Astrocyte of the hippocampus (primary cell): ENCODE data around the gene NUBP2.

Experiments
- DNase-seq: peaks from one replicate; pipeline ENCODE4 v3.0.0; 2011; ENCODE audit warnings: low read depth, low spot score

The NUBP2 gene

DNA sequence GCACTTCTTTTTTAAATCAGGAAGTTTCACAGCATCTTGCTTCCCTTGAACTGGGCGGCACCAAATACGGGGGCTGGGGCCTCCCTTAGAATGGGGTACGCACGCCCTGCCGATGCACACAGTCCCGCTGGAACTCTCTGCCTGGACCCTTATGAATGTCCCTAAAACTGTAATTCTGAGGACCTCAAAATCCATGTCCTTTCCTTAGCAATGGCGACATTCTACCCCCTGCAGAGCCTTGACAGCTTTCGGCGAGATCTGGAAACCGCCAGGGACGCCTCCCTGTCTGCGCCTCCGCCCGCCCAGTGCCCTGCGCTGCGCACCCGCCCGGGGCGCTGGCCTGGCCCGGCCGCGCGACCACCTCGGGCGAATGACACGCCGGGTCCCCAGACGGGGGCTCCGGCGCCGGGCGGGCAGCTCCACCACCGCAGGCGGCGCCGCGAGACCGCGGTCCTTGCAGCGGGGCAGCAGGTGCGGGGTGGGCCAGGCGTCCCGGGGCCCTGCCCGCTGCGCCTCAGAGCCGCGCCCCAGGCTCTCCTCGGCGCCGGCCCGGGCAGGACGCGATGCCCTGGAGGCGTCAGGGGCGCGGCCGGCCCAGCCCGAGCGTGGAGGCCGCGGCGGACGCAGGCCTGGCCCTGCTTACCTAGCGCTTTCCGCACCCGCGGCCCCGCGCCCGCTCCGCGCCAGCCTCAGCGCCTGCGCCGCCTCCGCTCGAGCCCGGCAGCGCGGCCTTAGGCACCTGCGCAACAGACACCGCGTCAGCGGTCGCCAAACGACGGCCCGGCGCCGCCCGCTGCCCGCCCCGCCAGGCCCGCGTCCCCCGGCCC lies 43.3 kb downstream of the NUBP2 start:
- DNase-seq, result no peak

- DNase-seq, result peak; percentile 99
These were observed 44.2 kb downstream of the NUBP2 start, which contains the start of the genes FAHD1 and HAGH for GRCh38 chr16:1826691-1827573. Gene FAHD1 (plus strand): TSS chr16:1827206. CDS start chr16:1827239, 33 bp downstream. Gene HAGH (minus strand): TSS chr16:1826825. CDS start chr16:1826787, 38 bp downstream.

DNA sequence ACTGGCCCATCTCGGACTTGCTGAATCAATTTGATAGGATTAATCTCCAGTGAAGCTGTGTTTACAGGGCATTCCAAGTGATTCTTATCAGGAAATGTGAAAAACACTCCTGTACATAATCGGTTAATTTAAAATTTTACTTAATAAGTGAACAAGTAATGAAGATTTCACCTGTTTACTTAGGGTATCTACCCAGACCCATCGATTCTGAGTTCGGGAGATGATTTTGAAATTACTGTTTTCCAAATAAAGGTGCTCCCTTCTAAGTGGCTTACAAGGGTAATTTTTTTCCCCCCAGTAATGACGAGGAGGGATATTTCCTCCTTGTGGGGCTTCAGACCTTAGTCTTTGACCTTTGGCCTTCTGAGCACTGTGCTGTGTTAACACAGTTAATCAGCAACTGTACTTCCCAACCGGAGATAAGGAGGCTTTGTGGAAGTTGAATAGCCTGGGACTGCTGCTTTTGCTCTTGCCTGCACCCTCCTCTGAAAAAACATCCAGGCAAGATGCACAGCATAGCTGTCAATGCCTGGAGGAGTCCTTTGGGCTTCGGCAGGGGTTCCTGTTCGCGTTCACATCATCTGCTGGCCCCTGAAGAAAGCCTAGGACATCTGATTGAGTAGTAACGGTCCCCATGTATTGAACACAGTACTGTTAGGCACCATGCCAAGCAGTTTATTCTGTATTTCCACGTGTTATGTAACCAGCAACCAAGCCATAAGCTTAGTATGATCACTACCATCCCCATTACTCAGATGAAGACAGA lies 46.1 kb downstream of the NUBP2 start:
- DNase-seq, result no peak

GRCh38 chr16:1830213-1830612 lies 47.5 kb downstream of the NUBP2 start:
- DNase-seq, result no peak

GRCh38 chr16:1831186-1832075 lies 48.7 kb downstream of the NUBP2 start:
- no peak for DNase-seq

DNA sequence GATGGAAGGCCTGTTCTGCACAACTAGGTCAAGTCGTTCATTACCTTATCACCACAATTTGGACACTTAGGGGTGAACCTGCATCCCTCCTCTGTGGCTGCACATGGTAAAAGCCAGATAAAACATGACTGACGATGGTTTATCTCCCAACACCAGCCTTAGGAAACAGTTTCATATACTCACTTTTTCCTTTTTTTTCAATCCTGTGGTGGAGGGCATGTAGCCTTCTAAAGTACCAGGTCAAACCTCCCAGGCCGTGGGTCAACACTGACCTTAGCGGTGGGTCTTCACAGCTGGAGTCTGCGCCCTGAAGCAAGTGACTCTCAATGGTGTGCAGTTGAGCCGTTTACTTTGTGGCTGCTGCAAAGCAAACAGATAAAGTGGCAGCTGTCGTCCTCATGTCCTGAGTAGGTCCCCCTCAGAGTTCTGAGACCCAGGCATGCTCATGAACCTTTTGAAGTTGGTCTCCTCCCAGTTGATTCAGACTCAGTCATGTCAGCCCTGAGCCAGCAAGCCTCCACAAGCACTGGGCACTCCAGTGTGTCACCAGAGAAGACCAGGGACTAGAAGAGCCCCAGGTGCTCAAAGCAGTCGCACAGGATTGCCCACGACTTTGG lies 50.2 kb downstream of the NUBP2 start:
- no peak for DNase-seq

- no peak for DNase-seq
These were observed 51.3 kb downstream of the NUBP2 start for GRCh38 chr16:1834096-1834495.
